ENCODE results near the gene SPTB.

Gene SPTB

DNA sequence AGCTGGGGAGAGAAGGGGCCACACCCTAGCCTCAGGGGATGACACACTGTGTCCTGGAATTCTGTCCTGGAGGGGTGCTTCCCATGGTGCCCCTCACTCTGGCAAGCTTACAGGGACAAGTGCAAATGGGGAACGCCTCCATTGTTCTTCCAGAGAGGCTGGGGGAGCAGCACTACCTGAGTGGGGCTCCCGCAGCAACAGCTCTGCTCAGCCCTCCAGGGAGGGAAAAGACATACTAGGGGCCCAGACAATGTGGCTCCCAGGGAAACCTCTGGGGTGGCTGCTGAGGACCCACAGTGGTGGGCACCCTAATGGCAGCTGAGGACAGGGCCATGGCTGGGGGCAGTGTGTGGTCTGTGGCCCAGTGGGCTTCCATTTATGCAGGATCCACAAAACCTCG is 106.1 kb downstream of the SPTB start:
- Histone ChIP-seq H3K27me3 (ENCODE audit: control insufficient read depth in 5 of 5, insufficient read depth in 4 of 5, low read length in 5 of 5) (no peaks in the 10 kb centered on the region), H3K27ac (ENCODE audit: low read depth, low read length) (no peak overlapping the region), H3K9me3 (ENCODE audit: control insufficient read depth in 5 of 5, low read length in 5 of 5) (peaks cover 0 to 7% (median 0%) of the 10 kb centered on the region in 5 donors), H3K9ac (ENCODE audit: low read length in 5 of 5) (no peak overlapping the region), H3K4me3 (ENCODE audit: low read depth in 1 of 5, low read length in 5 of 5) (no peak overlapping the region), H3K36me3 (ENCODE audit: control insufficient read depth in 5 of 5, insufficient read depth in 5 of 5, low read length in 5 of 5) (peaks cover 0 to 7% (median 0%) of the 10 kb centered on the region in 5 donors), H3K4me1 (ENCODE audit: control insufficient read depth in 5 of 5, insufficient read depth in 5 of 5, low read length in 5 of 5) (peaks cover 0 to 7% (median 3%) of the 10 kb centered on the region in 5 donors)

DNA sequence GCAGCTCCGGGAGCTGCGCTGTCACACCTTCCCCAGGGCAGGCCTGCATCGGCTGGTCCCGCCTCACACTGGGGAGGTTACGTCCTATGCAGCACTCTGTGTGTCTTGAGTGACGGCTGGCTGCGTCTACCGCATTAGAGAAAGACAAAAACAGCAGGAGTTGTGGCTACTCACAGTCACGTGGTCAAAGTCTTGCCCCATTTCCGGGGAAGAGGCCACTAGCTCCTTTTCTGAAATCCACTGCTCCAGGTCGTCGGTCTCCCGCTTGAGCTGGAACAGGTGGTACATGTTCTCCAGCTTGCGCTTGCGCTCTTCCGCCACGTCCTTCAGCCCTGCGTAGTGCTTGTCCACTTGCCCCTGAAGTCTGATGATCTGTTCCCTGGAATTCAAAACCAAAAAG is 106.7 kb downstream of the SPTB start:
- peaks cover 0 to 2% (median under 1%) of the 10 kb centered on the region in 5 donors for H3K4me1 ChIP-seq (ENCODE audit: control insufficient read depth in 5 of 5, insufficient read depth in 5 of 5, low read length in 5 of 5)
- H3K4me3 ChIP-seq (ENCODE audit: low read depth in 1 of 5, low read length in 5 of 5), result no peak overlapping the region
- H3K27ac ChIP-seq (ENCODE audit: low read depth, low read length), result no peak overlapping the region
- H3K36me3 ChIP-seq (ENCODE audit: control insufficient read depth in 5 of 5, insufficient read depth in 5 of 5, low read length in 5 of 5), result peaks cover 0 to 7% (median 0%) of the 10 kb centered on the region in 5 donors
- H3K9ac ChIP-seq (ENCODE audit: low read length in 5 of 5), result no peak overlapping the region
- no peaks in the 10 kb centered on the region for H3K27me3 ChIP-seq (ENCODE audit: control insufficient read depth in 5 of 5, insufficient read depth in 4 of 5, low read length in 5 of 5)
- H3K9me3 ChIP-seq (ENCODE audit: control insufficient read depth in 5 of 5, low read length in 5 of 5), result peaks cover 0 to 7% (median 0%) of the 10 kb centered on the region in 5 donors

DNA sequence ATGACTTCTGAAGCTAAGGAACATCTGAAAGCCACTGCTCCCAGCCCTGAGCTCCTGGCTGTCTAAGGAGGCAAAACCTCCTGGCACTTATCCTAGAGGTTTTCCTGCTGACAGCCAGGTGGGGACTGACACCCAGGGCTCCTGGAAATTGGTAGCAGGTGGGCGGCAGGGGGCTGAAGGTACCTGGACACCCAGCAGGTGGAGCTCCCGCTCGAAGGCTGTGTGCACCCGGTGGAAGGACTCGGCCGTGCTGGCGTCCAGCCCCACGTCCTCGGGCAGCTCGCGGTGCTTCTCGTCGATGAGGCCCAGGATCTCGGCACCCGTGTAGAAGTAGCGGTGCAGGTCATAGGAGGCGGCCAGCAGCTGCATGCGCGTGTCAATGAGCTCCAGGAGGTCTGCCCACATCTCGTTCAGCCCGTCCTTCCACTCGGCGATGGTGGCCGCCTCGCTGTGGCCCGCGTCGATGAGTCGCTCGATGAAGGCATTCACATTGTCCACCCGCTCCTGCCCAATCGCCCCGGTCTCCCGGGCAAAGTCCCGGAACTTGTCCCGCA is 107.2 kb downstream of the SPTB start:
- Histone ChIP-seq H3K9ac (ENCODE audit: low read length in 5 of 5) (no peak overlapping the region), H3K36me3 (ENCODE audit: control insufficient read depth in 5 of 5, insufficient read depth in 5 of 5, low read length in 5 of 5) (peaks cover 0 to 7% (median 0%) of the 10 kb centered on the region in 5 donors), H3K27ac (ENCODE audit: low read depth, low read length) (no peak overlapping the region), H3K4me1 (ENCODE audit: control insufficient read depth in 5 of 5, insufficient read depth in 5 of 5, low read length in 5 of 5) (no peaks in the 10 kb centered on the region), H3K4me3 (ENCODE audit: low read depth in 1 of 5, low read length in 5 of 5) (no peak overlapping the region), H3K9me3 (ENCODE audit: control insufficient read depth in 5 of 5, low read length in 5 of 5) (peaks cover 0 to 7% (median 0%) of the 10 kb centered on the region in 5 donors), H3K27me3 (ENCODE audit: control insufficient read depth in 5 of 5, insufficient read depth in 4 of 5, low read length in 5 of 5) (no peaks in the 10 kb centered on the region)

DNA sequence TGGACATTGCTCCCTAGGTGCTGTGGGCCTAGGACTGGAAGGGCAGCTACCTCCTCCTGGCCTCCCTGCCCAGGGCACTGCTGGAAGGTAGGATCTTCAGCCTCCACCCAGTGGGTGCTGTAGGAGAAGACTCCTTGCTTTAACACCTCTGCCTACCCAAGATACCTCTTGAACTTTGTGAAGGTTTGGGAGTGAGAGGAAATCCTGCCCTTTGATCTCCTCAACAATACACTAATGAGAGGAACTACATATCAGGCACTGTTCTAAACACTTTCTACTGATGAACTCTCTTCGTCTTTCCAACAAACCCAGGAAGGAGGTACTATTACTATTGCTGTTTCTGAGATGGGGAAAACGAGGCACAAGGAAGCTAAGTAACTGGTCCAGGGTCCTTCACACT is 108.5 kb downstream of the SPTB start:
- Histone ChIP-seq H3K9me3 (ENCODE audit: control insufficient read depth in 5 of 5, low read length in 5 of 5) (peaks cover 0 to 7% (median 0%) of the 10 kb centered on the region in 5 donors), H3K9ac (ENCODE audit: low read length in 5 of 5) (no peak overlapping the region), H3K4me1 (ENCODE audit: control insufficient read depth in 5 of 5, insufficient read depth in 5 of 5, low read length in 5 of 5) (no peaks in the 10 kb centered on the region), H3K4me3 (ENCODE audit: low read depth in 1 of 5, low read length in 5 of 5) (no peak overlapping the region), H3K36me3 (ENCODE audit: control insufficient read depth in 5 of 5, insufficient read depth in 5 of 5, low read length in 5 of 5) (peaks cover 0 to 7% (median 0%) of the 10 kb centered on the region in 5 donors), H3K27me3 (ENCODE audit: control insufficient read depth in 5 of 5, insufficient read depth in 4 of 5, low read length in 5 of 5) (no peaks in the 10 kb centered on the region), H3K27ac (ENCODE audit: low read depth, low read length) (no peak overlapping the region)

DNA sequence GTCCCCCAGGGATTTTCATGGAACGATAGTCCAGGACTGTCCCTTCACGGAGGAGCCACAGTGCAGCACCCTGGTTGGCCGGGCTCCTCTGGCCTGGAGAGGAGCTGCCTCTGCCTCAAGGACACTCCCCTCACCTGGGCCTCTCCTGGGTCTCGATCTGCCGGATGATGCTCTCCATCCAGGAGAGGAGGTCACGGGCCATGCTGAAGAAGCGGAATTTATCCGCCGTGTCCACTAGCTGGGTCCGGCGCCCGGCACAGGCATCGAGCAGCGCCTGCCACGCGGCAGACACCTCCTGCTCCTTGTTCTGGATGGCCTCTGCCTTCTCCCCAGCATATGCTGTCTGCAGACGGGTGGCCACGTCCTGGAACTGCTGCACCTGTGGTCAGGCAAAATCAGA is 109.0 kb downstream of the SPTB start:
- H3K4me1 ChIP-seq (ENCODE audit: control insufficient read depth in 5 of 5, insufficient read depth in 5 of 5, low read length in 5 of 5), result no peaks in the 10 kb centered on the region
- H3K9ac ChIP-seq (ENCODE audit: low read length in 5 of 5), result no peak overlapping the region
- no peak overlapping the region for H3K4me3 ChIP-seq (ENCODE audit: low read depth in 1 of 5, low read length in 5 of 5)
- H3K36me3 ChIP-seq (ENCODE audit: control insufficient read depth in 5 of 5, insufficient read depth in 5 of 5, low read length in 5 of 5), result peaks cover 0 to 7% (median 0%) of the 10 kb centered on the region in 5 donors
- H3K27ac ChIP-seq (ENCODE audit: low read depth, low read length), result no peak overlapping the region
- H3K27me3 ChIP-seq (ENCODE audit: control insufficient read depth in 5 of 5, insufficient read depth in 4 of 5, low read length in 5 of 5), result no peaks in the 10 kb centered on the region
- peaks cover 0 to 7% (median 0%) of the 10 kb centered on the region in 5 donors for H3K9me3 ChIP-seq (ENCODE audit: control insufficient read depth in 5 of 5, low read length in 5 of 5)

DNA sequence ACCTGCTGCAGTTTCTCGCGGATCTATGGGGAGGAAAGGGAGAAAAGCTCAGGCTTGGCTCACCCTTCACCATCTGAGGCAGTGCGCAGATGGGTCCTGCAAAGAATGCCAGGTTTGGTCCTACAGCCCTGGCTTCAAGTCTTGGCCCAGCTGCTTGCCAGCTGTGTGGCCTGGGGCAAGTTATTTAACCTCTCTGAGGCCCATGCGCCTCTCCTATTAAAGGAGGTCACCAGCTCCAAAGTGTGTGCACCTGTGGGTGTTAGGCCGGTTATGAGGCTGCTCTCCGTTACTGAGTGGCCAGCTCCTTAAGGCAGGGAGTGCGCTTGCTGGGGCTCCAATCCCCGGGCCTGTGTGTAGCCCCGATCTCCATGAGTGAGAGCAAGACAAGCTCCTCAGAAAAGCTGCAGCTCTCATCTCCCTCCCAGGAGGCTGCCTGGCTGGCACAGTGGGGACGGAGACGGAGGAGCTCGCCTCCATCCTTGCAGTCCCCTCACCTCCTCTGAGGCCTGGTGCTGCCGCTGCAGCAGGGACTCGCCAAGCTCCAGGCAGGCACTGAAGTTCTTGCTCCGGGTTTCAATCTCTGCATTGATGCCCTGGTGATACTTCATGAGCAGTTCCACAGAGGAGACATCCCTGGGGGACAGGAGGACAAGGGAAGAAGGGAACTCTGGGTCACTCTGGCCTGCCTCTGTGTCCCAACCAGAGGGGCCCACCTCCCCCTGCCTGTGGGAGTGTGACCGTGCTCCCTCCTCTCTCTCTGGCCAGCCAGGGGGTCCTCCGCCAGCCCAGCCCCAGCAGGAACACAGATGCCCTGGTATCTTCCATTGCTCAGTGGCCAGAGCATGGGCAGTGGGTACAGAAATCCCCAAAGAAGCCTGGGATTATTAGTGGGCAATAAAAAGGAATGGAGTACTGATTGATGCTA is 110.3 kb downstream of the SPTB start:
- no peak overlapping the region for H3K27ac ChIP-seq (ENCODE audit: low read depth, low read length)
- no peak overlapping the region for H3K4me3 ChIP-seq (ENCODE audit: low read depth in 1 of 5, low read length in 5 of 5)
- peaks cover 0 to 4% (median 4%) of the 10 kb centered on the region in 5 donors for H3K4me1 ChIP-seq (ENCODE audit: control insufficient read depth in 5 of 5, insufficient read depth in 5 of 5, low read length in 5 of 5)
- H3K9me3 ChIP-seq (ENCODE audit: control insufficient read depth in 5 of 5, low read length in 5 of 5), result peaks cover 0 to 7% (median 0%) of the 10 kb centered on the region in 5 donors
- peaks cover 0 to 7% (median 0%) of the 10 kb centered on the region in 5 donors for H3K36me3 ChIP-seq (ENCODE audit: control insufficient read depth in 5 of 5, insufficient read depth in 5 of 5, low read length in 5 of 5)
- H3K9ac ChIP-seq (ENCODE audit: low read length in 5 of 5), result no peak overlapping the region
- H3K27me3 ChIP-seq (ENCODE audit: control insufficient read depth in 5 of 5, insufficient read depth in 4 of 5, low read length in 5 of 5), result no peaks in the 10 kb centered on the region

DNA sequence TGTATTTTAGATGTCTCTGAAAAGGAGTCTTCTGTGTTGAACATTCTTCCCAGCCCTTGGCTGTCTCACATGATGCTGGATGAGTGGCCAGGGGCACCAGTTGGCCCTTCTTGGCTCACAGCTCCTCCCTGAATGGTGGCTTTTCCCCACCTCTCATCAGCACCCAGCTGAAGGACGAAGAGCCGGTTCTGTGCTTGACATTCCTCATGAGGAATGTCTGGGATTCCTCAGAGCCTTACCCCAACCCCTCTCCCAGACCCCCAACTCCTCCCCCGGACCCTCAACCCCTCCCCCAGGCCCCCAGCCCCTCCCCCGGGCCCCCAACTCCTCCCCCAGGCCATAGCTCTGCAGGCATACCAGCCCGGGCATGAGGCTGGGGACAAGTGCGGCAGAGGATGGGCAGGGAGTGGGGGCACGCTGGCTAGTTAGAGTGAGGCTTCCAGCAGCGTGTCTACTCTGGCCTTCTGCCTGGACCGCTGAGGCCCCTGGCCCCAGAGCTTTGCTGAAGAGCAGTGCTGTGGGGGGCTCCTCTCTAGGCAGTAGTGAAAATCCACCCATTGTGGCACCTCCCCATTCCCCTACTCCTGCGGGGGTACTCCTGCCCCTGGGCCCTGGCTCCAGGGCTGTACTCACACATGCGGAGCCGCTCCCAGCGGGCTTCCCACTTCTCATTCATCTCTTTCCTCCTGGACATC is 111.2 kb downstream of the SPTB start:
- H3K9ac ChIP-seq (ENCODE audit: low read length in 5 of 5), result no peak overlapping the region
- H3K9me3 ChIP-seq (ENCODE audit: control insufficient read depth in 5 of 5, low read length in 5 of 5), result peaks cover 0 to 5% (median 0%) of the 10 kb centered on the region in 5 donors
- H3K4me1 ChIP-seq (ENCODE audit: control insufficient read depth in 5 of 5, insufficient read depth in 5 of 5, low read length in 5 of 5), result peaks cover 0 to 10% (median 5%) of the 10 kb centered on the region in 5 donors
- H3K27ac ChIP-seq (ENCODE audit: low read depth, low read length), result no peak overlapping the region
- H3K4me3 ChIP-seq (ENCODE audit: low read depth in 1 of 5, low read length in 5 of 5), result no peak overlapping the region
- no peaks in the 10 kb centered on the region for H3K27me3 ChIP-seq (ENCODE audit: control insufficient read depth in 5 of 5, insufficient read depth in 4 of 5, low read length in 5 of 5)
- H3K36me3 ChIP-seq (ENCODE audit: control insufficient read depth in 5 of 5, insufficient read depth in 5 of 5, low read length in 5 of 5), result peaks cover 0 to 7% (median 0%) of the 10 kb centered on the region in 5 donors

DNA sequence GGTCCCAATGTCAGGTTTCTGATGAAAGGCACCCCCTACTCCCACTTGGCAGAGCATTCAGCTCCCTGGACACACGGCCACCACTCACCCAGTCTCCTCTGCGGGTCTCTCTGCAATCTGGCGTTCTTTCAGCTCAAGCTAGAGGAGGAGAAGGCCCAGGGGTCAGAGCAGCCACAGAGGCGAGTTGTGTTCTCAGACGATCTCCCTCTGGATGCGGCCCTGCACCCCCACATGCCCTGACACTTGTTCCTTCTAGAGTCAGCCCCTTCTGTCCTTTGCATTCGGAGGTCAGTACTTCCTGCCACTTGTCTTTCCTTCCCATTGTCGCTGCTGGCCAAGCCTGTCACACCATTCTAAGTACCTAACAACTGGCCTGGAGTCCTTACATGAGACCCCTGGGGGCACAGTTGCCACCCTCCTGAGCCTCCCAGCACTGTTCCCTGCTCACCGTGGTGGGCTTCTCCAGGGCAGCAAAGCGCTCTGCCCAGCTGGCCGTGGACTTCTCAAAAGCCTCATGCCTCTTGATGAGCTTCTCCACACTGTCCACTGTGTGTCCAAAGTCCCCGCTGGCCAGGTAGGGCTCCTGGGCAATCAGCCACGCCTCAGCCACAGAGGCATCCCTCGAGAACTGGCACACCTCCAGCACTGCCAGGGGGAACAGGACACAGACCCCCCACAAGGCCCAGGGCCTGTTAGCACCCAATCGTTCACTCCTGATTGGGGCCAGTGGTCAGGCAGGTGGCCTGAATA is 112.3 kb downstream of the SPTB start:
- H3K36me3 ChIP-seq (ENCODE audit: control insufficient read depth in 5 of 5, insufficient read depth in 5 of 5, low read length in 5 of 5), result peaks cover 0 to 5% (median 0%) of the 10 kb centered on the region in 5 donors
- peaks cover 0 to 5% (median 0%) of the 10 kb centered on the region in 5 donors for H3K27me3 ChIP-seq (ENCODE audit: control insufficient read depth in 5 of 5, insufficient read depth in 4 of 5, low read length in 5 of 5)
- no peak overlapping the region for H3K27ac ChIP-seq (ENCODE audit: low read depth, low read length)
- no peaks in the 10 kb centered on the region for H3K9me3 ChIP-seq (ENCODE audit: control insufficient read depth in 5 of 5, low read length in 5 of 5)
- H3K9ac ChIP-seq (ENCODE audit: low read length in 5 of 5), result no peak overlapping the region
- H3K4me3 ChIP-seq (ENCODE audit: low read depth in 1 of 5, low read length in 5 of 5), result no peak overlapping the region
- peaks cover 4 to 14% (median 9%) of the 10 kb centered on the region in 5 donors for H3K4me1 ChIP-seq (ENCODE audit: control insufficient read depth in 5 of 5, insufficient read depth in 5 of 5, low read length in 5 of 5)

DNA sequence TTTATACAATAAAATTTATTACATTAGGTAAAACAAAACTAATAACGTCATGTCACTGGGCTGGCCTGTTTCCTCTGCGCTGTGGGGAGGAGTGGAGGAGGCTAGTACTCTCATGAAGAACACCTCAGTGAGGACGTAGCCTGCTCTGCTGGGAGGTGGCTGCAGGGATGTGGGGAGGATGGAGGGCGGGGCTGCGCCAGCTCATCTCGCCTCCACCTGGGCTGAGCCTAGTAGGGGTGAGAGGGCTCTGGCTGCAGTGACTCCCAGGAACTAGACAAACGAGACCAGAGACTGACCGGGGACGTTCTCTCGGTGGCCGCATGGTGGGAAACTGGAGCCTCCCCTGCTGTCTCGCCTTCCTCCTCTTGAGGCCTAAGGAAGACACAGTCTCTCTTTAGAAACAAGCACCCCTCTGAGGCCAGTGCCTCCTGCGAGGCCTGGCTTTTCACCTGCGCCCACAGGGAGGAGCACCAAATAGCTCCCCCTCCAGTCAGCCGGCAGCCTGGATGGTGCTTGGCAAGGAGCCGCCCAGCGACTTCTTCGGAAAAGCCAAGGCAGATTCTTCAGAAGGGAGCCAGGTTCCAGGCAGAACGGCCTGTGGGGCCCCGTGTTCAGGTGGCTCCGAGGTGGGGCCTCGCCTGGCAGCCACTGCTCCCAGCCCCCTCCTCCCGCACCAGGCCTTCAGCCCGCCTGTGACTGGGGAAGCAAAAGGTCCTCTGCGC is 113.1 kb downstream of the SPTB start:
- H3K9me3 ChIP-seq (ENCODE audit: control insufficient read depth in 5 of 5, low read length in 5 of 5), result no peaks in the 10 kb centered on the region
- H3K27me3 ChIP-seq (ENCODE audit: control insufficient read depth in 5 of 5, insufficient read depth in 4 of 5, low read length in 5 of 5), result peaks cover 0 to 8% (median 0%) of the 10 kb centered on the region in 5 donors
- peaks cover 8 to 22% (median 16%) of the 10 kb centered on the region in 5 donors for H3K4me1 ChIP-seq (ENCODE audit: control insufficient read depth in 5 of 5, insufficient read depth in 5 of 5, low read length in 5 of 5)
- no peak overlapping the region for H3K4me3 ChIP-seq (ENCODE audit: low read depth in 1 of 5, low read length in 5 of 5)
- H3K27ac ChIP-seq (ENCODE audit: low read depth, low read length), result no peak overlapping the region
- H3K36me3 ChIP-seq (ENCODE audit: control insufficient read depth in 5 of 5, insufficient read depth in 5 of 5, low read length in 5 of 5), result peaks cover 0 to 4% (median 0%) of the 10 kb centered on the region in 5 donors
- H3K9ac ChIP-seq (ENCODE audit: low read length in 5 of 5), result no peak overlapping the region
